AG09309 (cell line): ENCODE results near the gene PTPN22.

Experiments used
- DNase-seq: peaks from one replicate; pipeline ENCODE4 v3.0.0-alpha.2; 2010; ENCODE audit warnings: low read depth
- H3K4me3 ChIP-seq: 2 replicates; pipeline ENCODE4 v1.5.1; 2011; ENCODE audit warnings: mild to moderate bottlenecking, low read depth, low read length, moderate library complexity; ENCODE audit not compliant: control insufficient read depth
- CTCF ChIP-seq: IDR thresholded peaks from 2 replicates; pipeline ENCODE4 v1.5.1; 2011; ENCODE audit warnings: mild to moderate bottlenecking, low read depth, low read length, inconsistent platforms; ENCODE audit not compliant: insufficient read depth, control insufficient read depth; ENCODE audit errors: missing control alignments

PTPN22 gene

GRCh38 chr1:113811888-113812660 lies 59.4 kb downstream of the PTPN22 start, which contains the start of gene RSBN1:
Gene RSBN1 (minus strand): TSS chr1:113812476. CDS start chr1:113812412, 64 bp downstream.
- DNase-seq = peak; percentile 97
- no peak for TF ChIP-seq CTCF

DNA sequence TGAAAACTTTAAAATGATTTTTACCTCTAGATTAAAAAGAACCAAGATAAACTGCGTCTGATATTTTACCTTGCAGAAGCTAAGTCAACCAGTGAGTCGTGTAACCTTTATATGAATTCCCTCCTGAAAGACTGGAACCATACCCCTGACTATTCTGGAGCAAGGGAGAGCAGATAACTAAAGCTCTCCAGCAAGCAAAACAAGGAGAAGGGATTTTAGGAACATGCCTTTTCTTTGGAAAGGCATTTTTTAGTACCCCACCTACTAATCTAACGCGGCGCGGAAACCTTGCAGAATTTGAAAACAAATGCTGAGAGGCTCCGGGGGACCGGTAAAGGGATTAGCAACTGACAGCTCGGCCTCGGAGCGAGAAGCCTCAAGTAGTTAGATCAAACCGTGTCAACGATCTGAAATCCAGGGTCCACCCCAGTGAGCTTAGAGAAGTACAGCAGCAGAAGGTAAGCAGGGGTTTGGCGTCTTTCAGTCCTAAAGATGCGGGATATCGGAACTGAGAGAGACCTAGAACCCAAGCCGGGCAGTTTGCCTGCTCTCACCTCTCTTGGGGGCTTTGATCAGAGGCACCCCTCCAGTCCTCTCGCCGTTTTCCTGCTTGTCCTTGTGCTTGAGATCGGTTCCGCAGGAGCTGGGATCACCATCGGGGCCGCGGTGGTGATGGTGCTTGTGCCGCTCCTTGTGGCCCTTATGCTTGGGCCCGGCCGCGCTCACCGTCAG lies 60.2 kb downstream of the PTPN22 start:
- no peak for TF ChIP-seq CTCF
- DNase-seq = no peak
- peak overlapping the region; percentile 96 for H3K4me3 ChIP-seq

More at GRCh38 chr1:113811888-113812660, 59.4 kb downstream of the PTPN22 start, which contains the start of gene RSBN1:
- H3K4me3 ChIP-seq = peak within 1 kb of the TSS; percentile 96

DNA sequence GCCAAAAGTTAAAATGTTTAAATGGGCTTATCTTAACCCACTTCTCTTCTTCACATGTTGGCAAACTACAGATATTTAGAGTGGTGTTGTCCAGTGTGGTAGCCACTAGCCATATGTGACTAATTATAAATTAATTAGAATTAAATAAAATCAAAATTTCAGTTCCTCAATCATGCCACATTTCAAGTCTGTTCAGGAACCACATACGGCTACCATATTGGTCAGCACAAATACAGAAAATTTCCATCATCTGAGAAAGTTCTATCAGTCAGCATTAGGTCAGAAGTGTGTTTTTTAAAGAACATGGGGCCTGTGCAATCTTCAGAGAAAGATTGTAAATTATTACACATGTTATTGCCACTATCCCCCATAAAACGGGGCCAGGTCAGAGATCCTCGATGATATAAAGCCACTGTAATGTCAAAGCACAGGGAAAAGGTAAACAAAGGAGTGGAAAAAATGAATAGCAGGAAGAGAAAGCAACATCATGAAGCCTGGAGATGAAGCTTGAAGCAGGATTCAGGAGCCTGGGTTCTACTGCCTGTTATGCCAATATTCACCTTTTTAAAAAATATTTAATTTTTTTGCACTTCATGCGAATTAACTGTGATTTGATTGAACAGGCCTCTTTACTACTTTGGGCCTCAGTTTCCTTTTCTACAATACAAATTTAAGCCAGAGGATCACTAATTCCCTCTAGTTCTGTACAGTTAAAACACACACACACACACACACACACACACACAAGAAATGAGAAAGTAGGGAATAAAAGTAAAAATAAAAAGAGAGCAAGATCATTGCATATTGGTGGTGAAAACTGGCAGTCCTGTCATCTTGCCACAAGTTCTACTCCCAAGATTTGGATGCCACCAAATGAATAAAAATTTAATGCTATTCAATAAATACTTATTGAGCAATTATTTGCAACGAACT lies 61.6 kb downstream of the PTPN22 start:
- DNase-seq = peak; percentile 5
- no peak for TF ChIP-seq CTCF
- peak overlapping the region; percentile 96 for H3K4me3 ChIP-seq

DNA sequence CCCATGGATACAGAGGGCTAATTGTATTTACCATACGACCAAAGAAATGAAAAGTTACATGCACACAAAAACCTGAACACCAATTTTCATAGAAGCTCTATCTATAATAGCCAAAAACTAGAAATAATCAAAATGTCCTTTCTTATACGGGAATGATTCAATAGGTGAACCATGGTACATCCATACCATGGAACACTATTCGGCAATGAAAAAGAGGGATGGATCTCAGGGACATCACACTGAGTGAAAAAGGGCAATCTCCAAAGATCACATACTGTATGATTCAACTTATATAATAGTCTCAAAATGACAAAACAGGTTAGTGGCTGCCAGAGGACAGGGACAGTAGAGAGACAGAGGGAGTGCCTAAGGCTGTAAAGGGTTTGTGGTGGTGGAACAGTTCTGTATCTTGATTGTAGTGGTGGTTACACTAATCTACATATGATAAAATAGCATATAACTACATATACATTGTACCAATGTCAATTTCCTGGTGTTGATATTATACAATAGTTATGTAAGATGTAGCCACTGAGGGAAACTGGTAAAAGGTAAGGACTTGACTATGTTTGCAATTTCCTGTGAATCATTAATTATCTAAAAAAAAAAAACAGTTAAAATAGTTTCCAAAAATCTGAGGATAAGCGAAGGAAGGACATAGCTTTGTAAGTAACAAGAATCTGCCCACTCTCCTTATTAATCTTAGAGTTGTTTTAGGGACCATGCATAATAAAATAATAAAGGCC lies 62.9 kb downstream of the PTPN22 start:
- DNase-seq = no peak
- TF ChIP-seq CTCF = no peak
- no peak overlapping the region for H3K4me3 ChIP-seq

DNA sequence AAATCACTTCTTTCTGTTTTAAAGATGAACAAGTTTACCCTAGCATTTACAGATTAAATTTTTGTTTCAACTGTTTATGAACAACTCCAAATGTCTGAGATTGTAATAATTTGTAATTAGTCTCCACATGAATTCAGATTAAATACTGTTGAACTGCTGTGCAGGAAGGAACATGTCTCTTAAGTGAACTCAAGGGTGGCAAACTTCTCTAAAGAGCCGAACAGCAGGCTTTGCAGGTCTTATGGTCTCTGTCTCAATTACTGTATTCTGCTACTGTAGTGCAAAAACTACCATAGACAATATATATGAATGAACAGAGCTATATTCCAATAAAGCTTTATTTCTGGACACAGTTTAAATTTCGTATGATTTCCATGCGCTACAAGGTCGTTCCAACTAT lies 65.9 kb downstream of the PTPN22 start:
- DNase-seq = no peak
- TF ChIP-seq CTCF = no peak
- no peak overlapping the region for H3K4me3 ChIP-seq

DNA sequence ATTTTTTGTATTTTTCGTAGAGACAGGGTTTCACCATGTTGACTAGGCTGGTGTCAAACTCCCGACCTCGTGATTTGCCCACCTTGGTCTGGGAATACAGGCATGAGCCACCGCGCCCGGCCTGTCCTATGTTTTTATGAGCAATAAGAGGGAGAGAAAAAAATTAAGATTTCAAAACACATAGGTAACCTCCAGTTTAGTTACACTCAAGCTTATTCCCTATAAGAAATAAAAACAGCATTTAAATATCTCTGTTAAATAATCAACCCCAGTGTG lies 66.3 kb downstream of the PTPN22 start:
- H3K4me3 ChIP-seq = no peak overlapping the region
- TF ChIP-seq CTCF = no peak
- no peak for DNase-seq
